Activated T-cell treated with anti-CD3 and anti-CD28 coated beads, Interleukin-2, amount 50 U/mL, for 24 hours (primary cell): ENCODE data around the gene ITGB1.

Experiments
- DNase-seq: peaks from one replicate; pipeline ENCODE4 v3.0.0-alpha.2; 2020
- H3K27ac Mint-ChIP-seq: 2 replicates; pipeline ENCODE4 v1.8.0; 2020; ENCODE audit warnings: mild to moderate bottlenecking, mixed read lengths
- H3K27me3 Mint-ChIP-seq: 2 replicates; pipeline ENCODE4 v1.8.0; 2020; ENCODE audit warnings: mixed read lengths
- H3K36me3 Mint-ChIP-seq: 2 replicates; pipeline ENCODE4 v1.8.0; 2020; ENCODE audit warnings: low read depth, mixed read lengths
- H3K4me1 Mint-ChIP-seq: 2 replicates; pipeline ENCODE4 v1.8.0; 2020; ENCODE audit warnings: low read depth, mixed read lengths
- H3K4me3 Mint-ChIP-seq: 2 replicates; pipeline ENCODE4 v1.8.0; 2020; ENCODE audit warnings: mild to moderate bottlenecking, moderate library complexity, mixed read lengths
- H3K9me3 Mint-ChIP-seq: 2 replicates; pipeline ENCODE4 v1.8.0; 2020; ENCODE audit warnings: mixed read lengths

Gene ITGB1

DNA sequence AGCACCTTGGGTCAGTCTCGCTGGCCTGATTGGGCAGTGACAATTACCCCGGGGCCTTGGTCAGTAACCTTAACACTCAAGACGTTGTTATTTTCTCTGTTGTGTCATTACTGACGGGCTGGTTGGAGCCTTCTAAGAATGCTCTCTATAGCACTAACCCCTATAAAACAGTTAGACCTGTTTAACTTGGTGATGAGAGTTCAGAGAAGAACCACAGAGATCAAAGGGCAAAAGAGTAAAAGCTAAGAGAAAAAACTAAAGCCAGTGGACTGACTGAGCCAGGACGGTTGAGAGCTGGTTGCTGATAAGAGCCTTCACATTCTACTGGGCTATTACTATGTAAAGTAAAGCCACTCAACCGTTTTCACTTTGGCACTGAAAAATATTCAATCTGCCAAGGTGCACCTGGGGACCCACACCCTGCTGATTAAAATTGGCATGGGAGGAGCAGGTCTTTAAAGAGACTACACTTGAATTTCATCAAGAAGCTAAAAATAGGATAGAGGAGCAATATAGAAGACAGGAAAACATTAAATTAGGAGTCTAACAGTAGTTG lies 13.6 kb upstream of the ITGB1 start:
- Mint-ChIP-seq H3K4me1 (peaks cover 18% of the 10 kb centered on the region), H3K27me3 (no peaks in the 10 kb centered on the region), H3K9me3 (peaks cover under 1% of the 10 kb centered on the region), H3K27ac (no peak overlapping the region), H3K4me3 (no peak overlapping the region), H3K36me3 (no peaks in the 10 kb centered on the region)
- no peak for DNase-seq

DNA sequence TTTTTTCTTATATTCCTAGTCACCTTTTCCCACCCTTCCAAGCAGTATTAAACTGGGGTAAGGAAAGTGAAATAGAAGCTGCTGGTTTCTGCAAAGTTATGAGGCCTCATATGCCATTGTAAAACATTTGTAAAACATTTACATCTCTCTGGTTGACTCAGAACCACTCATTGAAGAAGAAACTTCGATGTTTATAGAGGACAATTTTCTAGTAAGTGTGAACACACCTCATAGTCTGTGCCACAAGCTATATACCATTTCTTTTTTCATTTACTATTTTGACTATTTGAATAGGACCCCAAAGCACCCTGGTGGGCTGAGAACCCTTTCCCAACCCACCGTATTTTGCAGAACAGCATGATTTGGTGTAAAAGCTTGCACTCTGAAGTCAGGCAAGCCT lies 12.9 kb upstream of the ITGB1 start:
- Mint-ChIP-seq H3K36me3 (no peaks in the 10 kb centered on the region), H3K4me3 (no peak overlapping the region), H3K27me3 (no peaks in the 10 kb centered on the region), H3K4me1 (peaks cover 18% of the 10 kb centered on the region), H3K9me3 (peaks cover 4% of the 10 kb centered on the region), H3K27ac (no peak overlapping the region)
- no peak for DNase-seq

DNA sequence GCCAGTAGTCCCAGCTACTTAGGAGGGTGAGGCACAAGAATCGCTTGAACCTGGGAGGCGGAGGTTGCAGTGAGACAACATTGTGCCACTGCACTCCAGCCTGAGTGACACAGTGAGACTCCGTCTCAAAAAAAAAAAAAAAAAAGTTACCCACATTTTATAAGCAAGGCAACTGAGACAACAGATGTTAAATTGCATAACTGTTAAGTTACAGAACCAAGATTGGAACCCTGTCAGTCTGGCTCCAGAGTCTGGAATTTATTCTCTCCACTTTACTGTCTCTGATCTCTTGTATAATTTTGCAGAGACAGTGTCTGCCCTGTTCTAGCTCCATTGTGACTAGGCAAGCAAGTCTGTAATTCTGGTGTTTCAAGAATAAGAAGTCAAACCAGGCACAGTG lies 6.2 kb upstream of the ITGB1 start:
- no peak for DNase-seq
- peaks cover 24% of the 10 kb centered on the region for H3K4me1 Mint-ChIP-seq
- peaks cover 4% of the 10 kb centered on the region for H3K9me3 Mint-ChIP-seq
- no peak overlapping the region for H3K4me3 Mint-ChIP-seq
- H3K36me3 Mint-ChIP-seq = no peaks in the 10 kb centered on the region
- peaks cover 7% of the 10 kb centered on the region for H3K27me3 Mint-ChIP-seq
- no peak overlapping the region for H3K27ac Mint-ChIP-seq

DNA sequence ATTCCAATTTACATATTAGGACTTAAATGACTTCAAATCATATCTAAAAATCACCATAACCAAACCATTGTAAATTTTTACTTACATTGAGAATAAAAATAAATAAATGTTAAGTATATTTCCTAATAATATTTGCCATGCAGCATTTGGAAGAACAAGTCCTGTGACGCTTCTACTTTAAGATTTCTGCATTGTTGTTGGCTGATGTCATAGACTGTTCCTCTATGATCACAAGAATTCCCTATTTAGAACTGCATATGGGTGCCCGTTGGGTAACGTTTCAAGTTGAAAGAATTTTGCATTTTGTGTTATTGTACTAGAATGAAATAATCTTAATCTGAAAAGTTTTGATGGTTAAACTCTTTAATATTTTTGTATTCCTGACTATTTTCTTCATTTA lies 5.1 kb upstream of the ITGB1 start:
- Mint-ChIP-seq H3K4me1 (peaks cover 32% of the 10 kb centered on the region), H3K9me3 (peaks cover 4% of the 10 kb centered on the region), H3K27ac (no peak overlapping the region), H3K4me3 (no peak overlapping the region), H3K36me3 (peaks cover 5% of the 10 kb centered on the region), H3K27me3 (peaks cover 7% of the 10 kb centered on the region)
- no peak for DNase-seq

DNA sequence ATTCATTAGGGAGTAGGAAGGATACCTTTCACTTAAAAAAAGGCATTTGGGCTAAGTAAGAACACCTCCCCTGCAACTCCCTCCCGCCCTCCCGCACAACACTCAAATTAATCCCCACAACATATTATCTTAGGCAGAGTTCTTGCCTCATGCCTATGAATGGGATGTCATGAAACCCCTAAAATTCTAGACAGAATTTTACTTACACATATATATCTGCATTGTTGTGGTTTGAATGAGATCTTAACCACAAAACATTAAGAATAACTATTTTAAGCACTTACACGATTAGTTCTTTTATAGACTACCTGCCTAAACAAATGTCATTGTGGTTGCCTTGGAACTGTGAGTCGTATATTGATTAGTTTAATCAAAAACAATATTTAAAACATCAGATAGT lies 4.5 kb upstream of the ITGB1 start:
- Mint-ChIP-seq H3K4me3 (no peak overlapping the region), H3K36me3 (peaks cover 5% of the 10 kb centered on the region), H3K4me1 (peaks cover 32% of the 10 kb centered on the region), H3K27ac (no peak overlapping the region), H3K27me3 (peaks cover 7% of the 10 kb centered on the region), H3K9me3 (peaks cover 4% of the 10 kb centered on the region)
- no peak for DNase-seq

DNA sequence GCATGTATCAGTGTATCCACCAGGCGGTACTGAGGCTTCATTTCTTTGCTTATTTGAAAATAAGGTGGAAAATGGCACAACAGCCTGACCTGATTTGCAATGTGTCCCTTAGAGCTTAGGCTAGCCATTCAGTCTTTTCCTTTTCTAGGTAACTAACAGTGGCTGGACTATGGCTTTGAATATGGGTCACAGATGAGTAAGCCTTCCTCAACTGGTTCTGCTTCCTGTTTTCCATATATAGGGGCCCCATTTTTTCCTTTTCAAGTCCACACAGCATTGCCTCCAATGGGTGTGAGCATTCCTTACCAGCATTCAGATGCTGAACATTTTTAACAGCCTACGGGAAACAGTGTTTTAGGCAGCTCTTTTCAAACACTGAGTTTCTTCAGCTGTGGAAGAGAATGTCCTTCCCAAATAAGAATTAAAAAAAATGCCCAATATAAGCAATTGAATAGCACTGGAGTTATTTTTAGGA lies 3.9 kb upstream of the ITGB1 start:
- H3K9me3 Mint-ChIP-seq = peaks cover 4% of the 10 kb centered on the region
- H3K36me3 Mint-ChIP-seq = peaks cover 5% of the 10 kb centered on the region
- H3K4me3 Mint-ChIP-seq = no peak overlapping the region
- H3K4me1 Mint-ChIP-seq = peaks cover 32% of the 10 kb centered on the region
- H3K27me3 Mint-ChIP-seq = peaks cover 7% of the 10 kb centered on the region
- H3K27ac Mint-ChIP-seq = no peak overlapping the region
- DNase-seq = no peak

DNA sequence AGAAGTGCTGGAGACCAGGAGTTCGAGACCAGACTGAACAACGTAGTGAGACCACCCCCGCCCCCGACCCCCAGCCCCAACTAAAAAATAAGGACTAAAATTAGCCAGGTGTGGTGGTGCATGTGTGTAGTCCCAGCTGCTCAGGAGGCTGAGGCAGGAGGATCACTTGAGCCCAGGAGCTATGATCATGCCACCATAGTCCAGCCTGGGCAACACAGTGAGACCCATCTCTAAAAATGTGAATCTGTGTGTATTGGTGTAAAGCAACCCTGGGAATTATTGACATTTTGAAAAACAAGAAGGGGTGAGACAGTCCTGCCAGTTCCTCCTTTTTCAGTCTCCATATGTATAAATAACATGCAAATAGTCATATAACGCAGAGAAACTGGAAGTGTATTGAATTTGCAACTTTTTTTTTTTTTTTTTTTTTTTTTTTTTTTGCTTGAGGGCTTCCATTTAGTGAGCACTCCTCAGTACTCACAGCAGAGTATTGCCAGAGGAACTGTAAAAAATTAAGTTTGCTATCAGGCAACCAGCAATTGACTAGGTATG lies 3.4 kb upstream of the ITGB1 start:
- Mint-ChIP-seq H3K27ac (no peak overlapping the region), H3K9me3 (peaks cover 2% of the 10 kb centered on the region), H3K27me3 (peaks cover 7% of the 10 kb centered on the region), H3K4me1 (peaks cover 36% of the 10 kb centered on the region), H3K36me3 (peaks cover 5% of the 10 kb centered on the region), H3K4me3 (no peak overlapping the region)
- DNase-seq = no peak

DNA sequence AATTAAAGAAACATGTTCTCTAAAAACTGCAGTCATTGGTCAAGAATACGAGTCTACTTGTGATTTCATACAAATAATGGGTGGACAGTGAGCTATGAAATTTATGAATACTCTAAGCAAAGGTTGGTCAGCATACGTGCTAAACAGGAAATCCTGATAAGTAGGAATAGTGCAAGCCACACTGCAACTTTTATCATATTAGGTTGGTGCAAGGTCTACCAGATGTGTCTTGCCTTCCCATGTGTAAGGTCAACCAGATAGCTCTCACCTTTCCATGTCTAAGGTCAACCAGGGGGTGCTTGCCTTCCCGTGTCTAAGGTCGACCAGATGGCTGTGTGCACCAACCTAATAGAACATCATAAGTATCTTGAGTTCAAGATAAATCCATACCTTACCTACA lies 2.0 kb upstream of the ITGB1 start:
- H3K4me1 Mint-ChIP-seq = peaks cover 45% of the 10 kb centered on the region
- H3K9me3 Mint-ChIP-seq = no peaks in the 10 kb centered on the region
- no peak overlapping the region for H3K4me3 Mint-ChIP-seq
- H3K27me3 Mint-ChIP-seq = peaks cover 7% of the 10 kb centered on the region
- peaks cover 8% of the 10 kb centered on the region for H3K36me3 Mint-ChIP-seq
- DNase-seq = no peak
- no peak overlapping the region for H3K27ac Mint-ChIP-seq

DNA sequence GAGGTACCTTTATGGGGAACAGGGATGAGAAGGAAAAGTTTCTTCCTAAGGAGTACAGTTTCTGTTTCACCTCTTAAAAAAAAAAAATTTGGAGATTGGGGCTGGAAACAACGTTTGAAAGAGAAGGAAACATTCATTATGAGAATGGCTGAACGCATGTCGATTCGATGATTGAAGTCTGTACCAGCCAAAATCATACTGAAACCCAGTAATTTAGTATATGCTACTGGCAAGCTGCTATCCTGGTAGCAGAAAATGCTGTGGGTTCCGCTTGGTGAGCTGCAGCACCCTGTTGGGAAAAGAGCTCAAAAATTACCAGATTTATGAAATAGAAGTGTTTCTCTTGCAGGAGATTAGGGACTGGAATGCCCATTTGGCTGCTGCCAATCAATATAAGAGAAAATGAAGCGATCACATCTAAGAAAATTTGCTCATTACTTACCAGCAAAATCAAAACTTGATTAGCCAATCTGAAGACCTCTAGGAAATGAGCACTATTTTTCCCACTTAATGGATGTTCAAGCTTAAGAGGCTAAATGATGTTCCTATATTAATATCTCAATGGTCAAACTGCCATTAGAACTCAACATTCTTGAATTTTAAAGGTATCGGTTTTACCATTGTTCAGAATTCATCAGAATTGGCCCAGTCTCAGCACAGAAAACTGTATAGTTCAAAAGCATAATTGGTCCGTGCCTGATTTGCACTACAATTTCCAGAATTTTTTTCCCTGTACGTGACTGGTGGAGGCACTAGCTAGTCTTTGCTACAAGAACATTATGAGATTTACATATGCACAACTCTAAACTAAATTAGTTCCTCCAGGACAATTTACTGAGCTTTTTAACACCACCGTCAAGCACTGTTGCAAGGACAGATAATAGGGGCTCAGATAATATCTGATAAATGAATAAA lies 1.2 kb upstream of the ITGB1 start:
- peaks cover 7% of the 10 kb centered on the region for H3K27me3 Mint-ChIP-seq
- DNase-seq = peak; percentile 37
- H3K4me3 Mint-ChIP-seq = peak overlapping the region; percentile 90
- no peaks in the 10 kb centered on the region for H3K9me3 Mint-ChIP-seq
- H3K27ac Mint-ChIP-seq = peak overlapping the region; percentile 98
- H3K36me3 Mint-ChIP-seq = peaks cover 8% of the 10 kb centered on the region
- peaks cover 52% of the 10 kb centered on the region for H3K4me1 Mint-ChIP-seq

DNA sequence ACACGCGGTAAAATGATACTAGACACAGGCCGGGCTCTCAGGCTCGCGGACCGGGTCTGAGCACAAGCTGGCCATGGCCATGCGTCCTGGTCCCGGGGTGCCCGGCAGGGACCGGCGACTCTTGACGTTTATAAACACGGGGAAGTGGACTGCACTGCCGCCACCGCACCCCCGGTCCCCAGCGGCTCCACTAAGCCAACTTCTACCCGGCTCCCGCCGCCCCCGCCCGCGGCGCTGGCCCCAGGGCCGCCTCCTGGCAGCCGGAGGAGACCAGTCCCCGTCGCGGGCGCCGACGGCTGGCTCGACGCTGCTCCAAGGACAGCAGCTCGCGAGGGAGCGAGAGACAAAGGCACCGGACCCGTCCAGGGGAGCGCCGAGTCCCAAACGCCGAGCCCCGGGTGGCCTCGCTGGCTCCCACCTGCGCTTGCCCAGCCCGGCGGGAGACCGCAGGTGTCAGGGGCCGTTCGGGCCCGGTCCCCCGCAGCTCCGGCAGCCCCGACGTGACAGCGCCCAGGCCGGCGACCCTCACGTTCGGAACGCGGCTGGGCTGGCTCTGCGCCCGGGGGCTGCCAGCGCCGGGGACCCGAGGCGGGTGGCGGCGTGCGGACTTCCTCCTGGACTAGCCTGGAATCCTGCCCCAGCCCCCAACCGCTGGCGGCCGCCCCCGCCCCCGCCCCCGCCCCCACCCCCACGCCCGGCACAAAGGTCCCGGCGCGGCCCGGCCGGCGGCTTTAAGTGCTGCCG lies 517 bp downstream of the ITGB1 start:
- H3K4me3 Mint-ChIP-seq = peak overlapping the region; percentile 82
- DNase-seq = peak; percentile 74
- peak overlapping the region; percentile 85 for H3K27ac Mint-ChIP-seq
- no peaks in the 10 kb centered on the region for H3K9me3 Mint-ChIP-seq
- H3K4me1 Mint-ChIP-seq = peaks cover 67% of the 10 kb centered on the region
- peaks cover 7% of the 10 kb centered on the region for H3K27me3 Mint-ChIP-seq
- H3K36me3 Mint-ChIP-seq = peaks cover 8% of the 10 kb centered on the region

DNA sequence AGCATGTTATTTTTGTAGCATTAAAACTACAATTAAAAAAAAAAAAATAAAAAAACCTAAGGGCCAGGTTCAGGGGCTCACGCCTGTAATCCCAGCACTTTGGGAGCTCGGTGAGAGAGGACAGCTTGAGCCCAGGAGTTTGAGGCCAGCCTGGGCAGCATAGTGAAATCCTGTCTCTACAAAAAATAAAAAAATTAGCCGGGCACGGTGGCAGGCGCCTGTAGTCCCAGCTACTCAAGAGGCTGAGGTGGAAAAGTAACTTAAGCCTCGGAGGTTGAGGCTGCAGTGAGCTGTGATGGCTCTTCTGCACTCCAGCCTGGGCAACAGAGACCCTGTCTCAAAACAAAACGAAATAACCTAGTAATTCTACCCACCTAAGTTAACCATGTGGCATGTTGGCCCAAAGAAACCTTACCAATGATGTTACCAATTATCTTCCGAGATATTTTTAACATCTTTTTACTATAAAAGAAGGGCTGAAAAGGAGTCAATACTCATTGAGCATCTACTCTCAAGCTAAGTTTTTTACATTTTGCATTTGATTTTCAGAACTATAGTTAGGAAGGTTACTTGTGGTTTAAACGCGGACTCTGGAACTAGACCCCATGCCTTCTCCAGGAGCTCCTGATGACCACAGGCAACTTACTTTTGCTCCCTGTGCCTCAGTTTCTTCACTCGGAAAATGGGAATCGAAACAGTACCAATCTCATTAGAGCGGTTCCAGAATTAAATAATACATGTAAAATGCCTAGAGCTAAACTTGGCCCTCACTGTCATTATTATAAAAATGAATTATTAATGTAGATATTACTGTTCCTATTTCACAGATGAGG lies 1.4 kb downstream of the ITGB1 start:
- peak overlapping the region; percentile 82 for H3K4me3 Mint-ChIP-seq

DNA sequence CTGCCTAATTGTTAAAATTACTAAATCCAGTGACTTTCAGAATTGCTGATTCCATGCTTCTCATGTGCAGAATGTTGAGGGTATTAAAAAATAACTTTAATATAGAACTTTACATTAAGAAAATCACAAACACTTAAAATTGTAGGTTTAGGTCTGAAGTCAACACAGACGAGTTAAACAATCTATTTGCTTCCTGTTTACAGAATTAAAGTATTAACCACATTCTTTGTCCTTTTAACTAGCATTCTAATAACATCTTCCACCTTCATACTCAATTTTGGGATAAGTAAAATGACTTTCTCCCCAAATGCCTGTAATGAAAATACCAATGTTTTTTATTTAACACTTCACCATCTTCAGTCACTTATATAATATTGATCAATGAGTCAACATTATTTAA lies 2.2 kb downstream of the ITGB1 start:
- DNase-seq = no peak
- H3K27me3 Mint-ChIP-seq = peaks cover 7% of the 10 kb centered on the region
- H3K9me3 Mint-ChIP-seq = no peaks in the 10 kb centered on the region
- peak overlapping the region; percentile 82 for H3K4me3 Mint-ChIP-seq
- peaks cover 72% of the 10 kb centered on the region for H3K4me1 Mint-ChIP-seq
- H3K36me3 Mint-ChIP-seq = peaks cover 8% of the 10 kb centered on the region
- no peak overlapping the region for H3K27ac Mint-ChIP-seq

More for the DNA sequence above, 1.4 kb downstream of the ITGB1 start:
- H3K9me3 Mint-ChIP-seq = no peaks in the 10 kb centered on the region
- peaks cover 67% of the 10 kb centered on the region for H3K4me1 Mint-ChIP-seq
- no peak for DNase-seq
- H3K36me3 Mint-ChIP-seq = peaks cover 8% of the 10 kb centered on the region
- peaks cover 7% of the 10 kb centered on the region for H3K27me3 Mint-ChIP-seq
- H3K27ac Mint-ChIP-seq = peak overlapping the region; percentile 47

DNA sequence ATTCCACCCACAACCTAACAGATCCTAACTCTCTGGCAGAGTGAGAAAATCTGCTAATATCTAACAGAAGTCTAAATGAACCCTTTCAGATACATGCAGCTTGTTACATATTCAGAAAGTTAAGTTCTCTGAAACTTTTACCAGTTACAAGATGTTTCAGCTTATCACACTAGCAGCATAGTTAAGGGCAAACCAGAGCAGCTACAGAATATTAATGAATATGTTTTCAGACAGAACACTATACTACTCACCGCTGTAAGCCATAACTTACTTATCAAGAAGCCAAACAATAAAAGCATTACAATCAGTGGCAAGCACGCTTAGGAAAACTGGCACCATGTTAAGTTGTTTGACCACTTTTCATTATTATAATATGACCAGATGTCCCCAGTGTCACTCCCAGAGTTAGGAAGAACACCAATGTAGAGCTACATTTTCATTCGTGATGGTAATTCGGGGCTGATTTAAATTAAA lies 2.7 kb downstream of the ITGB1 start:
- H3K4me3 Mint-ChIP-seq = peak overlapping the region; percentile 64
- DNase-seq = no peak
- H3K36me3 Mint-ChIP-seq = peaks cover 8% of the 10 kb centered on the region
- peaks cover 76% of the 10 kb centered on the region for H3K4me1 Mint-ChIP-seq
- H3K27me3 Mint-ChIP-seq = peaks cover 7% of the 10 kb centered on the region
- H3K9me3 Mint-ChIP-seq = no peaks in the 10 kb centered on the region
- H3K27ac Mint-ChIP-seq = peak overlapping the region; percentile 72
